Measurements from ENCODE around the gene FAM171A2. TPM values are rescaled to one million over a fixed set of nuclear protein-coding genes. Genes with fewer than 3 reads are reported as not detected.

The FAM171A2 gene
- total and polyA plus RNA-seq, 4 donors, result 0.08 to 1.1 (median 0.18) TPM; not detected in 1

GRCh38 chr17:44310188-44310587 is 53.5 kb downstream of the FAM171A2 start:
- Histone ChIP-seq H3K27ac (ENCODE audit: low read depth in 1 of 2, low read length in 2 of 2) (no peak overlapping the region), H3K4me3 (ENCODE audit: low read depth in 1 of 3, low read length in 3 of 3) (no peak overlapping the region), H3K27me3 (ENCODE audit: control insufficient read depth in 4 of 4, insufficient read depth in 4 of 4, low read length in 3 of 4) (peaks cover 0 to 9% (median 3%) of the 10 kb centered on the region in 4 donors), H3K9ac (ENCODE audit: low read depth in 1 of 2, low read length in 2 of 2) (no peak overlapping the region), H3K9me3 (ENCODE audit: control insufficient read depth in 4 of 4, low read length in 3 of 4) (no peaks in the 10 kb centered on the region), H3K4me1 (ENCODE audit: control insufficient read depth in 4 of 4, insufficient read depth in 4 of 4, low read length in 3 of 4) (peaks cover 5 to 15% (median 12%) of the 10 kb centered on the region in 4 donors), H3K36me3 (ENCODE audit: control insufficient read depth in 4 of 4, insufficient read depth in 3 of 4, low read depth in 1 of 4, low read length in 3 of 4) (no peaks in the 10 kb centered on the region)
- DNase-seq (ENCODE audit: low spot score), result no peak
- 94% methylated on average over 2 of the region's 2 CpGs for WGBS
- TF ChIP-seq, protein P1, sequence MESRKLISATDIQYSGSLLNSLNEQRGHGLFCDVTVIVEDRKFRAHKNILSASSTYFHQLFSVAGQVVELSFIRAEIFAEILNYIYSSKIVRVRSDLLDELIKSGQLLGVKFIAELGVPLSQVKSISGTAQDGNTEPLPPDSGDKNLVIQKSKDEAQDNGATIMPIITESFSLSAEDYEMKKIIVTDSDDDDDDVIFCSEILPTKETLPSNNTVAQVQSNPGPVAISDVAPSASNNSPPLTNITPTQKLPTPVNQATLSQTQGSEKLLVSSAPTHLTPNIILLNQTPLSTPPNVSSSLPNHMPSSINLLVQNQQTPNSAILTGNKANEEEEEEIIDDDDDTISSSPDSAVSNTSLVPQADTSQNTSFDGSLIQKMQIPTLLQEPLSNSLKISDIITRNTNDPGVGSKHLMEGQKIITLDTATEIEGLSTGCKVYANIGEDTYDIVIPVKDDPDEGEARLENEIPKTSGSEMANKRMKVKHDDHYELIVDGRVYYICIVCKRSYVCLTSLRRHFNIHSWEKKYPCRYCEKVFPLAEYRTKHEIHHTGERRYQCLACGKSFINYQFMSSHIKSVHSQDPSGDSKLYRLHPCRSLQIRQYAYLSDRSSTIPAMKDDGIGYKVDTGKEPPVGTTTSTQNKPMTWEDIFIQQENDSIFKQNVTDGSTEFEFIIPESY (IDR thresholded peaks at IDR 0.05), result no peak
- TF ChIP-seq SP1 (IDR thresholded peaks at IDR 0.05), result no peak
- TF ChIP-seq GABPA (IDR thresholded peaks at IDR 0.05 in 1 of 2, conservative IDR thresholded peaks at IDR 0.05 in 1 of 2), result no peak
- no peak for TF ChIP-seq HNF4G (IDR thresholded peaks at IDR 0.05)
- no peak for TF ChIP-seq JUND (IDR thresholded peaks at IDR 0.05)
- TF ChIP-seq HNF4A (conservative IDR thresholded peaks at IDR 0.05), result no peak
- TF ChIP-seq YY1 (IDR thresholded peaks at IDR 0.05), result no peak
- TF ChIP-seq RXRA (IDR thresholded peaks at IDR 0.05), result no peak
- no peak for TF ChIP-seq TAF1 (conservative IDR thresholded peaks at IDR 0.05)
- TF ChIP-seq CTCF (IDR thresholded peaks at IDR 0.05; ENCODE audit: low read depth, low read length, missing input control), result no peak
- TF ChIP-seq EGR1 (IDR thresholded peaks at IDR 0.05; ENCODE audit: low read depth in 2 of 2), result no peak
- no peak for TF ChIP-seq FOXA2 (IDR thresholded peaks at IDR 0.05)

DNA sequence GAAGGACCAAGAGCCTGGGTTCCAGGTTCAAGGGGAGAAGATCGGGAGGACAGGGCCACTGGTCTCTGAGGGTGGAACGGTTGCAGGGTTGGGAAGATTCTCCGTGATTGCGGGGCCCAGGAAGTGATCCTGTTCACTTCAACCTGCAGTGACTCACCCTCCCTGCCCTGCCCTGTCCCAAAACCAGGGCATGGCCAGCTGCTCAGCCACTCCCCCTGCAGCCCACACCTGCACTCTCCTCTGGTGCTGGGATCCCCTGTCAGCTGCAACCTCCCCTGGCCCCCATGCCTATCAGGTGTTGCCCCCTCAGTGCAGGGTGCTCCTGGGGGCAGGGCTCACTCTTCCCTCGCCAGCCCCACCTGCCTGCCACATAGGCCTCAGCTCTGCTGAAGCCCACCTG is 54.2 kb downstream of the FAM171A2 start:
- TF ChIP-seq HNF4A (conservative IDR thresholded peaks at IDR 0.05), result no peak
- TF ChIP-seq, protein P2, sequence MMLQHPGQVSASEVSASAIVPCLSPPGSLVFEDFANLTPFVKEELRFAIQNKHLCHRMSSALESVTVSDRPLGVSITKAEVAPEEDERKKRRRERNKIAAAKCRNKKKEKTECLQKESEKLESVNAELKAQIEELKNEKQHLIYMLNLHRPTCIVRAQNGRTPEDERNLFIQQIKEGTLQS (IDR thresholded peaks at IDR 0.05), result no peak
- TF ChIP-seq CTCF (IDR thresholded peaks at IDR 0.05; ENCODE audit: low read depth, low read length, missing input control), result no peak
- TF ChIP-seq GABPA (IDR thresholded peaks at IDR 0.05 in 1 of 2, conservative IDR thresholded peaks at IDR 0.05 in 1 of 2), result no peak
- no peak for TF ChIP-seq SP1 (IDR thresholded peaks at IDR 0.05)
- TF ChIP-seq TAF1 (conservative IDR thresholded peaks at IDR 0.05), result no peak
- no peak for TF ChIP-seq RAD21 (IDR thresholded peaks at IDR 0.05)
- TF ChIP-seq FOXA1 (IDR thresholded peaks at IDR 0.05), result no peak
- TF ChIP-seq, protein P1 (IDR thresholded peaks at IDR 0.05), result no peak
- no peak for TF ChIP-seq EGR1 (IDR thresholded peaks at IDR 0.05; ENCODE audit: low read depth in 2 of 2)
- TF ChIP-seq JUND (IDR thresholded peaks at IDR 0.05), result no peak
- no peak for TF ChIP-seq HNF4G (IDR thresholded peaks at IDR 0.05)
- no peak for TF ChIP-seq RXRA (IDR thresholded peaks at IDR 0.05)
- H3K9ac ChIP-seq (ENCODE audit: low read depth in 1 of 2, low read length in 2 of 2), result no peak overlapping the region
- H3K27ac ChIP-seq (ENCODE audit: low read depth in 1 of 2, low read length in 2 of 2), result no peak overlapping the region
- H3K4me1 ChIP-seq (ENCODE audit: control insufficient read depth in 4 of 4, insufficient read depth in 4 of 4, low read length in 3 of 4), result peaks cover 5 to 13% (median 8%) of the 10 kb centered on the region in 4 donors
- H3K9me3 ChIP-seq (ENCODE audit: control insufficient read depth in 4 of 4, low read length in 3 of 4), result no peaks in the 10 kb centered on the region
- H3K4me3 ChIP-seq (ENCODE audit: low read depth in 1 of 3, low read length in 3 of 3), result no peak overlapping the region
- WGBS, result 68% methylated on average over 5 of the region's 5 CpGs
- peaks cover 0 to 12% (median 2%) of the 10 kb centered on the region in 4 donors for H3K27me3 ChIP-seq (ENCODE audit: control insufficient read depth in 4 of 4, insufficient read depth in 4 of 4, low read length in 3 of 4)
- no peak for DNase-seq (ENCODE audit: low spot score)
- H3K36me3 ChIP-seq (ENCODE audit: control insufficient read depth in 4 of 4, insufficient read depth in 3 of 4, low read depth in 1 of 4, low read length in 3 of 4), result no peaks in the 10 kb centered on the region
